ENCODE data around the gene HIVEP2. TPM values are rescaled to one million over a fixed set of nuclear protein-coding genes. Genes with fewer than 3 reads are reported as not detected.
A peak's percentile ranks its signal among the peaks of the same experiment; 100 is the strongest.

Gene HIVEP2
- total RNA-seq, 1 experiment from 2014 or later, result 8.8 TPM

- no peak for DNase-seq (ENCODE audit: low read depth)
These were observed 52.5 kb downstream of the HIVEP2 start for GRCh38 chr6:142892254-142893021.

GRCh38 chr6:142891454-142891853 lies 53.5 kb downstream of the HIVEP2 start:
- DNase-seq (ENCODE audit: low read depth), result no peak

GRCh38 chr6:142888456-142888855 lies 56.5 kb downstream of the HIVEP2 start:
- DNase-seq (ENCODE audit: low read depth), result no peak

- DNase-seq (ENCODE audit: low read depth), result no peak
These were observed 57.5 kb downstream of the HIVEP2 start for GRCh38 chr6:142887517-142887916.

GRCh38 chr6:142886431-142887170 lies 58.4 kb downstream of the HIVEP2 start:
- peak; percentile 57 for DNase-seq (ENCODE audit: low read depth)

GRCh38 chr6:142885182-142885867 lies 59.7 kb downstream of the HIVEP2 start:
- peak; percentile 96 for DNase-seq (ENCODE audit: low read depth)

GRCh38 chr6:142884214-142885035 lies 60.6 kb downstream of the HIVEP2 start:
- DNase-seq (ENCODE audit: low read depth), result no peak

- DNase-seq (ENCODE audit: low read depth), result no peak
These were observed 62.0 kb downstream of the HIVEP2 start for GRCh38 chr6:142883011-142883410.

- no peak for DNase-seq (ENCODE audit: low read depth)
These were observed 63.2 kb downstream of the HIVEP2 start for GRCh38 chr6:142881761-142882160.

GRCh38 chr6:142881290-142881689 lies 63.7 kb downstream of the HIVEP2 start:
- DNase-seq (ENCODE audit: low read depth), result no peak

- DNase-seq (ENCODE audit: low read depth), result no peak
These were observed 64.8 kb downstream of the HIVEP2 start for GRCh38 chr6:142880201-142880600.

GRCh38 chr6:142879527-142879926 lies 65.4 kb downstream of the HIVEP2 start:
- DNase-seq (ENCODE audit: low read depth), result no peak

- DNase-seq (ENCODE audit: low read depth), result no peak
These were observed 65.9 kb downstream of the HIVEP2 start for GRCh38 chr6:142879076-142879475.

GRCh38 chr6:142878407-142878806 lies 66.6 kb downstream of the HIVEP2 start:
- DNase-seq (ENCODE audit: low read depth), result no peak

- DNase-seq (ENCODE audit: low read depth), result no peak
These were observed 70.3 kb downstream of the HIVEP2 start for GRCh38 chr6:142874676-142875075.

- peak; percentile 62 for DNase-seq (ENCODE audit: low read depth)
These were observed 72.6 kb downstream of the HIVEP2 start for GRCh38 chr6:142872376-142872775.

GRCh38 chr6:142871910-142872331 lies 73.1 kb downstream of the HIVEP2 start:
- DNase-seq (ENCODE audit: low read depth), result peak; percentile 95

GRCh38 chr6:142870787-142871415 lies 74.1 kb downstream of the HIVEP2 start:
- DNase-seq (ENCODE audit: low read depth), result no peak

- DNase-seq (ENCODE audit: low read depth), result peak; percentile 27
These were observed 76.1 kb downstream of the HIVEP2 start for GRCh38 chr6:142868917-142869316.

GRCh38 chr6:142867988-142868812 lies 76.8 kb downstream of the HIVEP2 start:
- peak; percentile 29 for DNase-seq (ENCODE audit: low read depth)
